DOHH2 (cell line): ENCODE measurements around the gene PCTP.

ENCODE experiments used
- CTCF ChIP-seq: fragments of 200-600 bp; sonication (generic); IDR thresholded peaks from one replicate; pipeline ENCODE4 v1.5.1; 2014; ENCODE audit warnings: antibody characterized with exemption, mild to moderate bottlenecking, low read depth, low read length; ENCODE audit not compliant: poor library complexity, severe bottlenecking
- EZH2phosphoT487 ChIP-seq: fragments of 200-600 bp; sonication (generic); IDR thresholded peaks from 2 replicates; pipeline ENCODE4 v1.6.1; 2017; ENCODE audit warnings: borderline replicate concordance, mild to moderate bottlenecking, antibody characterized with exemption, low read length, moderate library complexity, mixed read lengths

- TF ChIP-seq CTCF (no peak), EZH2phosphoT487 (no peak)
Observed at GRCh38 chr17:55784666-55785065, 33.8 kb downstream of the PCTP start.
